Fibroblast of mammary gland (primary cell): Measurements from ENCODE around the gene IL2RA.

Experiments used
- DNase-seq: peaks from one replicate; pipeline ENCODE4 v3.0.0-alpha.2; 2010; ENCODE audit warnings: low read depth
- H3K4me3 ChIP-seq: 2 replicates; pipeline ENCODE4 v1.5.1; 2011; ENCODE audit warnings: low read depth, mild to moderate bottlenecking, low read length, moderate library complexity; ENCODE audit not compliant: control insufficient read depth
- CTCF ChIP-seq: conservative IDR thresholded peaks from 2 replicates; pipeline ENCODE4 v1.5.1; 2011; ENCODE audit warnings: low read depth, low read length, inconsistent platforms; ENCODE audit not compliant: control insufficient read depth, insufficient read depth

IL2RA gene

GRCh38 chr10:5987747-5988146 is 74.4 kb downstream of the IL2RA start:
- TF ChIP-seq CTCF, result no peak
- H3K4me3 ChIP-seq, result no peak overlapping the region
- DNase-seq, result no peak

GRCh38 chr10:5985029-5985428 is 77.1 kb downstream of the IL2RA start:
- DNase-seq, result no peak
- TF ChIP-seq CTCF, result no peak
- H3K4me3 ChIP-seq, result no peak overlapping the region

DNA sequence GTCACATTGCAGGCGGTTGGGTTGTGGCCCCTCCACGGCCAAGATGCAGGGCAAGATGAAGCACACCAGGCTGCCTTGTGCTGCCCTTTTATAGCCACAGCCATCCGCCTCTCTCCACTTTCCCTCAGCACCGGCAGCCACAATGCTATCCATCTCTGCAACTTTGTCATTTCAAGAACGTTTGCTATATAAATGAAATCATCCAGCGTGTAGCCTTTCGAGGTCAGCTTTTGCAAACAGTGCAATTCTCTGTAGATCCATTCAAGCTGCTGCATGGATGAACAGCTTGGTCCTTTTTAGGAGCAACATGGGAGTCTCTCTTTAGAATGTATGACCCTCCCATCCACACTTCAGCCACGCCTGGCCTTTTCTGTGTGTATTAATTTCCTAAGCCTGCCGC is 78.4 kb downstream of the IL2RA start:
- DNase-seq, result no peak
- no peak for TF ChIP-seq CTCF
- no peak overlapping the region for H3K4me3 ChIP-seq

DNA sequence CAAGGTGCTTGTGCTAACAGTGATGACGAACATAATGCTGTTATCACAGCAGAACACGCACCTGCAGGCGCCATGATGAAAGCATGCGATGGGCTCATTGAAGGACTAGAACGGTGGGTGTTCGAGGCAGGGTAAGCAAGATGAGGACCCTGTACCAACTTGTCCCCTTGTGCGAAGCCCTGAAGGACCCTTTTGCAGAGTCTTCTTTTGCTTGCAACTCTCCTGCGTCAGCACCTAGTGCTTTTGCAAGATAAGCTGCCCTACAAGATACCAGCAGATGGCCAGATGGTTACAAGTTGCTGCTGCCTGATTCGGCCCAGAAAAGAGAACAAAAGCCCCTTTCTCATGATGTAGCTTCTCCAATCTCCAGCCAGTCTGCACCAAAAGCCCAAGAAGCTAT is 80.6 kb downstream of the IL2RA start:
- no peak for DNase-seq
- H3K4me3 ChIP-seq, result no peak overlapping the region
- no peak for TF ChIP-seq CTCF

- H3K4me3 ChIP-seq, result no peak overlapping the region
- DNase-seq, result no peak
- TF ChIP-seq CTCF, result no peak
Observed at GRCh38 chr10:5978230-5978489, 84.0 kb downstream of the IL2RA start.

DNA sequence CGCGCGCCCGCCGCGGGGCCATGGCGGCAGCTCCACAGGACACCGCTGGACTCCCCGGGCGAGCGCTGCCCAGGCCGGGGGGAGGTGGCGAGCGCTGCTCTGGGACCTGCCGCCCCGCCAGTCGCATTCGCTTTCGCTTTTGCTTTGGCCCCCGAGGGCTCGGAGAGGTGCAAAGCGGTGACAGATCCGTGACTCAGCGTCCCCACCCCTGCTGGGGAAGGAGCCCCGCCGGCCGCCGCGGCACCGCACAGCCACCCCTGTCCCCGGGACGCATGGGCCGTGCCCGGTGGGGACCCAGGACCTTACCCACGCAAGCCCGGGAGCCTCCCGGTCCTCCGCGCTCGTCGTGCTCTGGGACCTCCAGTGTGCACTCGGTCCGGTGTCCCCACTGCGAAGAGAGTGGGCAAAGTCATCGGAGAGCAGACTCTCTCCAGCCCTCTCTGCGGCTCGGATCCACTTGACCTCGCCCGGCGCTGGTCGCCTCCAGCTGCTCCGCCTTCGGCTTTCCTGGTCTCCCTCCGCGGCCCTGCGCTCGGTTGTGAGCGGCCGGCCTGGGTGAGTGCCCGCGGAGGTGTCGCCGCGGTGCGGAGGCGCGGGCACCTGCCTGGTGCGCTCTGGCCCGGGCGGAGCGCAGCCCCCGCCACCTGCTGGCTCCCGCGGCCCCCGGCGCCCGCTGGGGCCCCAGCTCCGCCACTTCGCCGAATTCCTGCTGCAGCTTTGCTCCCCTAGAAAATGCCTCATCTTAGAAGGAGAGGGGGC is 84.5 kb downstream of the IL2RA start, which contains the start of gene IL15RA:
IL15RA (minus strand) TSS at position 73 of the 759 bp plus-strand sequence; CDS start at position 22, 51 bp downstream.
- peak; percentile 55 for DNase-seq
- H3K4me3 ChIP-seq, result peak within 1 kb of the TSS; percentile 68
- TF ChIP-seq CTCF, result no peak
